ENCODE data around the gene VTI1A. TPM values are rescaled to one million over a fixed set of nuclear protein-coding genes. Genes with fewer than 3 reads are reported as not detected.

VTI1A gene
- total and polyA plus RNA-seq, 8 donors, result 7.3 to 20.2 (median 11.6) TPM

DNA sequence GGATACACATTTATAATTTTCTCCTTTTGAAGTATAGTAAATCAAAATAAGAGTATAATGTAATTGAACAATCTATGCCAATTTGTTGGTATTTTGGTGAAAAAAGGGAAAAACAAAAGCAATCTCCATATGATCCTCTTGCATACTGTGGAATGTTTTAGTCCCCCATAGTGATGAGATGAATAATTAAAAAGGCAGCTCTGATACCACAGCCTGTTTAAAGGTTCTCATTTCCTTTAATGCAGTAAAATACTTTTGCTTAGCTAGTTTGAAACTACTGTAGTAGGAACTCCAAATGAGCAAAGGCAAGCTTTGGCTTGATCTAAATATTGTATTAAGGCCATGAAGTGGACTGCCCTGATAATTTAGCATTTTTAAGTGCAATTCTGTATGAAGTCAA lies 77.6 kb downstream of the VTI1A start:
- Histone ChIP-seq H3K4me3 (no peak overlapping the region), H3K4me1 (no peaks in the 10 kb centered on the region), H3K27ac (no peak overlapping the region), H3K9me3 (no peaks in the 10 kb centered on the region), H3K36me3 (no peaks in the 10 kb centered on the region), H3K27me3 (no peaks in the 10 kb centered on the region)
- no peak for FAIRE-seq
- no peak for ATAC-seq
- no peak for DNase-seq
- TF ChIP-seq, protein P1, sequence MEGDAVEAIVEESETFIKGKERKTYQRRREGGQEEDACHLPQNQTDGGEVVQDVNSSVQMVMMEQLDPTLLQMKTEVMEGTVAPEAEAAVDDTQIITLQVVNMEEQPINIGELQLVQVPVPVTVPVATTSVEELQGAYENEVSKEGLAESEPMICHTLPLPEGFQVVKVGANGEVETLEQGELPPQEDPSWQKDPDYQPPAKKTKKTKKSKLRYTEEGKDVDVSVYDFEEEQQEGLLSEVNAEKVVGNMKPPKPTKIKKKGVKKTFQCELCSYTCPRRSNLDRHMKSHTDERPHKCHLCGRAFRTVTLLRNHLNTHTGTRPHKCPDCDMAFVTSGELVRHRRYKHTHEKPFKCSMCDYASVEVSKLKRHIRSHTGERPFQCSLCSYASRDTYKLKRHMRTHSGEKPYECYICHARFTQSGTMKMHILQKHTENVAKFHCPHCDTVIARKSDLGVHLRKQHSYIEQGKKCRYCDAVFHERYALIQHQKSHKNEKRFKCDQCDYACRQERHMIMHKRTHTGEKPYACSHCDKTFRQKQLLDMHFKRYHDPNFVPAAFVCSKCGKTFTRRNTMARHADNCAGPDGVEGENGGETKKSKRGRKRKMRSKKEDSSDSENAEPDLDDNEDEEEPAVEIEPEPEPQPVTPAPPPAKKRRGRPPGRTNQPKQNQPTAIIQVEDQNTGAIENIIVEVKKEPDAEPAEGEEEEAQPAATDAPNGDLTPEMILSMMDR (IDR thresholded peaks at IDR 0.05), result no peak
- intact Hi-C loops (cut with DNase I), result no loop called here

DNA sequence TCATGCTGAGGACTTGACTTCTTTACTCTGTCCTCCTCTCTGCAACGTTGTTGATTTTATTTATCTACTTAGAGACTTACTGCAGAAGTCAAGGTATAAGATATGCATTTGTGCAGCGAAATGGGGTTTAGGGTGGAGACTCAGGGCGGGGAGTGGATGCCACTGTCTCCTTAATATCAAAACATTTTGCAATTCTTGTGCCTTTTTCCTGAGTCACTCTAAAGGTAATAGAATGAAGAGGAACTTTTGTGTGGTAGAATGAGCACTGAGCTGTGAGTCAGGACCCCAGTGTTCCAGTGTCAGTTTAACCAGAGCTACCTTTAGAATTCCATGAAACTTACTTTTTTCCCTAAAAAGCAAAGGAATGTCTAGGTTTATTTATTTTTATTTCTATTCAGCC lies 78.2 kb downstream of the VTI1A start:
- H3K4me3 ChIP-seq, result no peak overlapping the region
- 71 to 75% methylated on average over 3 of the region's 3 CpGs for WGBS, 2 donors
- no peak overlapping the region for H3K27ac ChIP-seq
- H3K36me3 ChIP-seq, result no peaks in the 10 kb centered on the region
- H3K4me1 ChIP-seq, result no peaks in the 10 kb centered on the region
- H3K9me3 ChIP-seq, result no peaks in the 10 kb centered on the region
- FAIRE-seq (no peak), ATAC-seq (no peak), DNase-seq (no peak)
- TF ChIP-seq, protein P1 (IDR thresholded peaks at IDR 0.05), result no peak
- H3K27me3 ChIP-seq, result no peaks in the 10 kb centered on the region
- intact Hi-C loops (cut with DNase I), result no loop called here

DNA sequence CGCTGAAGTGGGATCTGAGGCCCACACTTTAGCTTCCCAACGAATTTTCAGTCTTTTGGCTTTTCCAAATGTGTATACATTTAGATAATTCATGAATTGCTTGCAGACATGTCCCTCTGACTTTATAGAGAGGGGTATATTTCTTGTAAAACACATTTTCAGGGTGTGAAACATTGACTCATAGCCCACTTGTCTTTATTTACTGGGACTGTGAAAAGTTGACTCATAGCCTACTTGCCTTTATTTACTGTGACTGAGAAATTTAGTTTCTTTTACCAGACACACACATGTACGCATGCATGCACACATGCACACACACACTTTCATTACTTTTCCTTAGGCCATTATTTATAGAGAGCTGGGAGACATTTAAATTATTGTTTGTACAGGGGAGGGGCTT lies 79.1 kb downstream of the VTI1A start:
- no peak for FAIRE-seq
- H3K9me3 ChIP-seq, result no peaks in the 10 kb centered on the region
- no peaks in the 10 kb centered on the region for H3K36me3 ChIP-seq
- 84 to 86% methylated on average over 3 of the region's 3 CpGs for WGBS, 2 donors
- H3K27me3 ChIP-seq, result no peaks in the 10 kb centered on the region
- H3K27ac ChIP-seq, result no peak overlapping the region
- H3K4me1 ChIP-seq, result no peaks in the 10 kb centered on the region
- TF ChIP-seq, protein P1 (IDR thresholded peaks at IDR 0.05), result no peak
- intact Hi-C loops (cut with DNase I), result no loop called here
- ATAC-seq, result no peak
- H3K4me3 ChIP-seq, result no peak overlapping the region
- DNase-seq, result no peak

DNA sequence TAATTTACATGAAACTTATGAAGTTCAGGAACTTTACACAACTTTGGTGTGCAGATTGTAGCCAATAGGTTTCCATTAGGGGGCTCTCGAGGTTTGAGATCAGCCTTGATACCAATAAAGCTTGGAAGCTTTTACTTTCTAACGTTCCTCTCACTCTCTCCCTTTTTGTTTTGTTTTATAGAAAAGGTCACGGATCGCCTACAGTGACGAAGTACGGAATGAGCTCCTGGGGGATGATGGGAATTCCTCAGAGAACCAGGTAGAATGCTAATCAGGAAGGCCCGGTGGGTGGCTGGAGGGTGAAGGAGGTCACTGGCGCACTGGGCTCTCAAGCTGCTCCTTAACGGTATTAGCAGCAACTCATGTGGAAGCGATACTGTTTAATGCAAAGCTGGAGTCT lies 79.9 kb downstream of the VTI1A start:
- WGBS, 2 donors, result 75 to 81% methylated on average over 10 of the region's 10 CpGs
- TF ChIP-seq, protein P1 (IDR thresholded peaks at IDR 0.05), result no peak
- FAIRE-seq (no peak), DNase-seq (no peak), ATAC-seq (no peak)
- Histone ChIP-seq H3K9me3 (no peaks in the 10 kb centered on the region), H3K27ac (no peak overlapping the region), H3K4me1 (no peaks in the 10 kb centered on the region), H3K36me3 (no peaks in the 10 kb centered on the region), H3K27me3 (no peaks in the 10 kb centered on the region), H3K4me3 (no peak overlapping the region)
- intact Hi-C loops (cut with DNase I), result no loop called here

DNA sequence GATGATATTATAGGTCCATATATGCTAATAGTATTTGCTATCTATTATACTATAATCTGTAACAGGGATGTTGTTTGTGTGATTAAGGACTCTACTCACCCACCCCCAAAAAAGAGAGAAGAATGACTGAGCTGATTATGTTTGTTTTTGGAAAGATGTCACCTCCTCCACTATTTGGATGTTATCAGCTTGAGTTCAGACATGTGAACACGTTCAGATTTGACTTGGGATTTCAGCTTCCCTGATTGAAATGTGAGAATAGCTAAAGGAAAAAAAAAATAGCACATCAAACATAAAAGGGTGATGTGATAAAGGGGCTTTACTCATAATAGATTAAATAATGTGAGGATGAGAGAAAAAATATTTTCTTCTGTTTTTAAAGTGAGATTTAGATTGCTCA lies 81.2 kb downstream of the VTI1A start:
- intact Hi-C loops (cut with DNase I), result no loop called here
- TF ChIP-seq, protein P1 (IDR thresholded peaks at IDR 0.05), result no peak
- no peaks in the 10 kb centered on the region for H3K27me3 ChIP-seq
- no peak overlapping the region for H3K27ac ChIP-seq
- ATAC-seq (no peak), DNase-seq (no peak), FAIRE-seq (no peak)
- H3K4me1 ChIP-seq, result no peaks in the 10 kb centered on the region
- no peaks in the 10 kb centered on the region for H3K36me3 ChIP-seq
- H3K9me3 ChIP-seq, result no peaks in the 10 kb centered on the region
- WGBS, 2 donors, result 51 to 53% methylated on average over 1 of the region's 1 CpG
- no peak overlapping the region for H3K4me3 ChIP-seq

Measured in pancreas (tissue), 10 donors.